Thyroid gland (tissue), 4 donors: ENCODE data around the gene PRRT1B.

Source experiments
- CTCF ChIP-seq, 6 experiments: fragments of 200-600 bp in 3 of 6; fragments of 450-650 bp in 3 of 6; sonication (generic) in 3 of 6; IDR thresholded peaks; one replicate each; pipeline ENCODE4 v1.5.1; 2016 to 2019; ENCODE audit warnings: antibody characterized with exemption in 6 of 6, mild to moderate bottlenecking in 2 of 6, inconsistent platforms in 1 of 6, moderate library complexity in 1 of 6
- POLR2A ChIP-seq, 2 donors: fragments of 450-650 bp; IDR thresholded peaks; one replicate each; pipeline ENCODE4 v1.6.1; 2017; ENCODE audit warnings: antibody characterized with exemption in 2 of 2, mild to moderate bottlenecking in 2 of 2, moderate library complexity in 1 of 2

DNA sequence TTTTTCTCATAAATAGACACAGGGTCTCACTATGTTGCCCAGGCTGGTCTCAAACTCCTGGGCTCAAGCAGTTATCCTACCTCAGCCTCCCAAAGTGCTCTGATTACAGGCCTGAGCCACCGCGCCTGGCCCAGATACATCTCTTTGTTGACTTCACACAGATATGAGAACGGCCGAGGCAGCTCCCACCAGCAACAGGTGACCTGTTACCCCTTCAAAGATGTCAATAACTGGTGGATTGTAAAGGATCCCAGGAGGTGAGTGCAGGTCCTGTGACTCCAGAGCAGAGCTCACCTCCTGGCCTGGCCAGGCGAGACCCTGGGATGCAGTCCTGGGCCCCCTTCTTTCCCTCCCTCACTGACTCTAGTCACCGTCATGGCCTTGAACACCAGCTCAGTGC lies 33.4 kb upstream of the PRRT1B start:
- TF ChIP-seq CTCF (IDR thresholded peaks at IDR 0.05) = no peak
- TF ChIP-seq POLR2A (IDR thresholded peaks at IDR 0.05) = no peak
